HEK293 (cell line): ENCODE results near the gene DNAH1.

Source experiments
- GFI1B ChIP-seq: fragments of 450-650 bp; formaldehyde crosslinking; IDR thresholded peaks from 2 replicates; pipeline ENCODE4 v1.5.1; 2016; ENCODE audit warnings: missing biosample characterization, missing genetic modification characterization
- HIC1 ChIP-seq: fragments of 450-650 bp; formaldehyde crosslinking; IDR thresholded peaks from 2 replicates; pipeline ENCODE4 v1.5.1; 2016; ENCODE audit warnings: missing biosample characterization, missing genetic modification characterization
- HOXD13 ChIP-seq: sonication (generic); formaldehyde crosslinking; IDR thresholded peaks from 2 replicates; pipeline ENCODE4 v1.8.0; 2022; ENCODE audit warnings: missing genetic modification reagents, borderline replicate concordance
- SCRT2 ChIP-seq: fragments of 450-650 bp; formaldehyde crosslinking; IDR thresholded peaks from 2 replicates; pipeline ENCODE4 v1.5.1; 2016; ENCODE audit warnings: missing biosample characterization, missing genetic modification characterization
- SP7 ChIP-seq: fragments of 450-650 bp; formaldehyde crosslinking; IDR thresholded peaks from 2 replicates; pipeline ENCODE4 v1.5.1; 2016; ENCODE audit warnings: missing biosample characterization, missing genetic modification characterization
- ZBTB49 ChIP-seq: fragments of 450-650 bp; formaldehyde crosslinking; IDR thresholded peaks from 2 replicates; pipeline ENCODE4 v1.5.1; 2016; ENCODE audit warnings: missing biosample characterization, missing genetic modification characterization, low read depth
- ZNF132 ChIP-seq: fragments of 450-650 bp; formaldehyde crosslinking; IDR thresholded peaks from 2 replicates; pipeline ENCODE4 v1.5.1; 2017; ENCODE audit warnings: missing biosample characterization, missing genetic modification characterization, borderline replicate concordance
- ZNF248 ChIP-seq: fragments of 450-650 bp; formaldehyde crosslinking; IDR thresholded peaks from 2 replicates; pipeline ENCODE4 v1.5.1; 2017; ENCODE audit warnings: missing biosample characterization, missing genetic modification characterization
- ZNF266 ChIP-seq: fragments of 450-650 bp; formaldehyde crosslinking; IDR thresholded peaks from 2 replicates; pipeline ENCODE4 v1.5.1; 2016; ENCODE audit warnings: missing biosample characterization, missing genetic modification characterization, low read depth
- ZNF280C ChIP-seq: fragments of 450-650 bp; formaldehyde crosslinking; IDR thresholded peaks from 2 replicates; pipeline ENCODE4 v1.5.1; 2016; ENCODE audit warnings: missing biosample characterization, missing genetic modification characterization
- ZNF37A ChIP-seq: fragments of 450-650 bp; IDR thresholded peaks from 2 replicates; pipeline ENCODE4 v1.5.1; 2018; ENCODE audit warnings: missing biosample characterization, missing genetic modification characterization
- ZNF404 ChIP-seq: fragments of 450-650 bp; formaldehyde crosslinking; IDR thresholded peaks from 2 replicates; pipeline ENCODE4 v1.5.1; 2017; ENCODE audit warnings: missing biosample characterization, missing genetic modification characterization
- ZNF433 ChIP-seq: fragments of 450-650 bp; formaldehyde crosslinking; IDR thresholded peaks from 2 replicates; pipeline ENCODE4 v1.5.1; 2016; ENCODE audit warnings: missing biosample characterization, missing genetic modification characterization, low read depth
- ZNF513 ChIP-seq: fragments of 450-650 bp; IDR thresholded peaks from 2 replicates; pipeline ENCODE4 v1.5.1; 2018; ENCODE audit warnings: missing biosample characterization, missing genetic modification characterization
- ZNF518A ChIP-seq: fragments of 450-650 bp; formaldehyde crosslinking; conservative IDR thresholded peaks from 2 replicates; pipeline ENCODE4 v1.5.1; 2016; ENCODE audit warnings: low read depth, missing biosample characterization, missing genetic modification characterization
- ZNF549 ChIP-seq: fragments of 450-650 bp; IDR thresholded peaks from 2 replicates; pipeline ENCODE4 v1.5.1; 2018; ENCODE audit warnings: missing biosample characterization, missing genetic modification characterization, mild to moderate bottlenecking, inconsistent platforms, moderate library complexity
- ZNF561 ChIP-seq: fragments of 450-650 bp; IDR thresholded peaks from 2 replicates; pipeline ENCODE4 v1.5.1; 2018; ENCODE audit warnings: missing biosample characterization, missing genetic modification characterization, borderline replicate concordance
- ZNF596 ChIP-seq: fragments of 450-650 bp; IDR thresholded peaks from 2 replicates; pipeline ENCODE4 v1.5.0; 2018; ENCODE audit warnings: missing biosample characterization, mild to moderate bottlenecking, missing genetic modification characterization, moderate library complexity
- ZNF600 ChIP-seq: fragments of 450-650 bp; formaldehyde crosslinking; IDR thresholded peaks from 2 replicates; pipeline ENCODE4 v1.5.1; 2016; ENCODE audit warnings: missing biosample characterization, missing genetic modification characterization
- ZNF624 ChIP-seq: fragments of 450-650 bp; formaldehyde crosslinking; IDR thresholded peaks from 2 replicates; pipeline ENCODE4 v1.5.1; 2017; ENCODE audit warnings: missing biosample characterization, missing genetic modification characterization
- ZNF776 ChIP-seq: fragments of 450-650 bp; formaldehyde crosslinking; IDR thresholded peaks from 2 replicates; pipeline ENCODE4 v1.5.0; 2017; ENCODE audit warnings: missing biosample characterization, missing genetic modification characterization, borderline replicate concordance
- ZNF837 ChIP-seq: fragments of 450-650 bp; formaldehyde crosslinking; IDR thresholded peaks from 2 replicates; pipeline ENCODE4 v1.5.1; 2016; ENCODE audit warnings: missing biosample characterization, missing genetic modification characterization
- ZNF843 ChIP-seq: fragments of 450-650 bp; formaldehyde crosslinking; IDR thresholded peaks from 2 replicates; pipeline ENCODE4 v1.5.1; 2016; ENCODE audit warnings: missing biosample characterization, missing genetic modification characterization
- ZSCAN16 ChIP-seq: fragments of 450-650 bp; formaldehyde crosslinking; IDR thresholded peaks from 2 replicates; pipeline ENCODE4 v1.5.1; 2016; ENCODE audit warnings: missing biosample characterization, missing genetic modification characterization
- TF ChIP-seq, protein P1 (sequence below): fragments of 450-650 bp; formaldehyde crosslinking; IDR thresholded peaks from 2 replicates; pipeline ENCODE4 v1.5.1; 2016; ENCODE audit warnings: missing biosample characterization, missing genetic modification characterization

DNAH1 gene

GRCh38 chr3:52277071-52277964, 38.8 kb upstream of the DNAH1 start (continued):
- TF ChIP-seq HIC1 (tag by site-specific recombination) (peak; percentile 53; the same call in 1 of the 2 replicates), ZNF37A (tag by site-specific recombination) (no peak), ZNF266 (no peak), ZNF132 (tag by site-specific recombination) (no peak), ZNF596 (tag by site-specific recombination) (no peak; the same call in 1 of the 2 replicates), ZBTB49 (no peak), SCRT2 (tag by site-specific recombination) (no peak), ZNF280C (no peak), ZNF404 (no peak), HOXD13 (CRISPR knock-in tag) (no peak), ZNF561 (tag by site-specific recombination) (no peak), ZNF248 (tag by site-specific recombination) (no peak), ZNF776 (tag by site-specific recombination) (no peak), ZSCAN16 (tag by site-specific recombination) (no peak), ZNF837 (tag by site-specific recombination) (no peak), SP7 (tag by site-specific recombination) (no peak), ZNF600 (tag by site-specific recombination) (peak; percentile 34), ZNF433 (tag by site-specific recombination) (no peak), ZNF513 (tag by site-specific recombination) (no peak), GFI1B (tag by site-specific recombination) (no peak), ZNF624 (tag by site-specific recombination) (no peak), ZNF518A (tag by site-specific recombination) (no peak), ZNF549 (tag by site-specific recombination) (no peak), ZNF843 (tag by site-specific recombination) (no peak)
- TF ChIP-seq, protein P1, sequence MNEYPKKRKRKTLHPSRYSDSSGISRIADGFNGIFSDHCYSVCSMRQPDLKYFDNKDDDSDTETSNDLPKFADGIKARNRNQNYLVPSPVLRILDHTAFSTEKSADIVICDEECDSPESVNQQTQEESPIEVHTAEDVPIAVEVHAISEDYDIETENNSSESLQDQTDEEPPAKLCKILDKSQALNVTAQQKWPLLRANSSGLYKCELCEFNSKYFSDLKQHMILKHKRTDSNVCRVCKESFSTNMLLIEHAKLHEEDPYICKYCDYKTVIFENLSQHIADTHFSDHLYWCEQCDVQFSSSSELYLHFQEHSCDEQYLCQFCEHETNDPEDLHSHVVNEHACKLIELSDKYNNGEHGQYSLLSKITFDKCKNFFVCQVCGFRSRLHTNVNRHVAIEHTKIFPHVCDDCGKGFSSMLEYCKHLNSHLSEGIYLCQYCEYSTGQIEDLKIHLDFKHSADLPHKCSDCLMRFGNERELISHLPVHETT (tag by site-specific recombination): no peak
